GM20000 (cell line): ENCODE measurements around the gene KCNJ6.
A peak's percentile ranks its signal among the peaks of the same experiment; 100 is the strongest.

ENCODE experiments used
- DNase-seq: peaks from one replicate; pipeline ENCODE4 v3.0.0; 2012; ENCODE audit warnings: low spot score
- TF ChIP-seq, protein P1 (sequence below): IDR thresholded peaks from 2 replicates; pipeline ENCODE4 v1.5.1; 2012; ENCODE audit warnings: mild to moderate bottlenecking, control low read depth; ENCODE audit errors: extremely low read depth, missing control alignments

The KCNJ6 gene

DNA sequence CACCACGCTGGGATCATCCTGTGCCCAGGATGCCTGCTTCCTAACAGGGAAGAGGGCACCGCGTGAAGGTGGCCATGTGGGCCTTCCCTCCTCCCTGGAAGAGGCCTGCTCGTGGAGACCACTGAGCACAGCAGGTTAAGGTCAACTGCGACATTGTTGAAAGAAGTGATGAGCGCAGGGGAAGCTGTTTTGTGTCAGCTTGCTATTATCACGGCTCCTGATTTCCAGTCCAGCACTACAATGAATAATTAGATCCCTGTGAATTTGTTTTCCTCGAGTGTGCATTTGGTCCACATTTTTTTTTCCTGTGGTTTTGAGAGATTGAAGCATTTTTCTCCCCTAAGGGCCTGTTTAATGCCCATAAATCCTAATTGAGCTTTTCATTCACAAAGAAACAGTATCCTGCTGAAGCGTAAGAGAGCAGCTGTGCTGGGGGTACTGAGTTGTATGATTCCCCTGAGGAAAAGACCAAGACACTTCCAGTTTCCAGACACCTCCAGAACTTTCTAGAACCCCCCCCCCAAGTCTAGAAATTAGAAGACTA, 204.9 kb downstream of the KCNJ6 start:
- no peak for DNase-seq
- TF ChIP-seq, protein P1, sequence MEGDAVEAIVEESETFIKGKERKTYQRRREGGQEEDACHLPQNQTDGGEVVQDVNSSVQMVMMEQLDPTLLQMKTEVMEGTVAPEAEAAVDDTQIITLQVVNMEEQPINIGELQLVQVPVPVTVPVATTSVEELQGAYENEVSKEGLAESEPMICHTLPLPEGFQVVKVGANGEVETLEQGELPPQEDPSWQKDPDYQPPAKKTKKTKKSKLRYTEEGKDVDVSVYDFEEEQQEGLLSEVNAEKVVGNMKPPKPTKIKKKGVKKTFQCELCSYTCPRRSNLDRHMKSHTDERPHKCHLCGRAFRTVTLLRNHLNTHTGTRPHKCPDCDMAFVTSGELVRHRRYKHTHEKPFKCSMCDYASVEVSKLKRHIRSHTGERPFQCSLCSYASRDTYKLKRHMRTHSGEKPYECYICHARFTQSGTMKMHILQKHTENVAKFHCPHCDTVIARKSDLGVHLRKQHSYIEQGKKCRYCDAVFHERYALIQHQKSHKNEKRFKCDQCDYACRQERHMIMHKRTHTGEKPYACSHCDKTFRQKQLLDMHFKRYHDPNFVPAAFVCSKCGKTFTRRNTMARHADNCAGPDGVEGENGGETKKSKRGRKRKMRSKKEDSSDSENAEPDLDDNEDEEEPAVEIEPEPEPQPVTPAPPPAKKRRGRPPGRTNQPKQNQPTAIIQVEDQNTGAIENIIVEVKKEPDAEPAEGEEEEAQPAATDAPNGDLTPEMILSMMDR: no peak

DNA sequence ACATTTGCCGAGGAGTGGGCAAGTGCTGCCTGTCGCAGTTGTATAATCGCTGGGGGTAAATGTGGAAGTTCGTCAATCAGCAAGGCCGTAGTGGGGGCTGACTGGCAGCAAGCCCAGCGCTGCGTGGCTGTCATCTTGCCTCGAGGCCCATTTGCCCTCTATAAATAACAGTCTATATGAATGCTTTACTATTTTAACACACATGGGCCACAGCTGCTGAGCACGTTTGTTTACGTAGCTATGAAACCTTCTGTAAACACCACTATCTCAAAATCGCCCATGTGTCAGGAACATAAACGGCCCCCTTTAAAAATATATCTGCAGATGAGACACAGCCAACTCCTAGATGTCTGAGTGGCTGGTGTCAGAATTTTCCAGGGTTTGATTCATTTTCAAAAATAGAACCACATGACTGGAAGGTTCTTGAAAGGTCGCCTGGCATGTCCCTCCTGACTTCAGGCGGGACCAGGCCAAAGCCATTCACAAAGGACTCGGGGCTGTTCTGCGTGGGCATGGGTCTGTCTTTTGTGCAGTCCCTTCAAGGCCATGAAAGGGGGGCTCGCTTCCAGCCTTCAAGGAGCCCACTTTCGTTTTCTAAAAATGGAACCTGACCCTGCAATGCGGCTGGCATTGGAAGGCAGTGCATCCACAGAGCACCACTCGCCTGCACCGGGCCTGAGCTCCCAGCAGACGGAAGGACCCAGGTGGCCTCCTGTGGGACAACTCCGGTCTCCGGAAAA, 205.5 kb downstream of the KCNJ6 start:
- no peak for DNase-seq

DNA sequence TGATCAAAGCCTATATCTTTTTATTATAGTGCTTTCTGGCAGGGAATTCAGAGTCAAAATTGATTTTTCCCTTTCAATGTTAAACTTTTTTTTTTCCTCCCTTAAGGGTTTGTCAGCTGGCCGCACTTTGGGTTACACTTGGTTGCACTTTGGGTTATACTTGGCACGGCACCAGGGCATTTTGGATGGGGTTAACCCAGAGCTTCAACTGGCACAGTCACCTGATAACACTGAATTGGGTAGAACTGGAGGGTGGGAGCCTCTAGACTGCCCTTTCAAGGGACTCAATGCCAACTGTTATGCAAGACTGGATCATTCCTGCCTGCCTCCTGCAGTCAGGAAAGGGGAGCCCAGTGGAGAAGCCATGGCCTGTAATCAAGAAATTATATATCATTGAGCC, 211.5 kb downstream of the KCNJ6 start:
- TF ChIP-seq, protein P1: no peak
- DNase-seq: no peak

More for the DNA sequence above, 205.5 kb downstream of the KCNJ6 start:
- TF ChIP-seq, protein P1: no peak

DNA sequence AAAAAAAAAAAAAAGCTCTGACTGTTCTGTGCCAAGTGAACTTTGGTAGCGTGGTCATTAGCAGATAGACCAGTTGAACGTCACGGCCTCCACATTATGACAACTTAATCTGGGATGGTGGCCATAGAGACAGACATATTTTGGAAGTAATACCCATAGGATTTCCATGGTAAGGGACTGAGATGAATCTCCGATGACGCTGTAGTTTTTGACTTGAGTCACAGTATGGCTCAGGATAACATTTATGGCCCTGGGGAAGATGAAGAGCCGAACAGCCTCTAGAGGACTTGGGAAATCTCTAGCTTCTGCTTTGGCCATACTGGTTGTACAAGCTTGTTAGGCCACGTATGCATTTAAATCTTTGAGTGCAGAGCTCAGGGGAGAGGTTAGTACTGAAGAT, 214.0 kb downstream of the KCNJ6 start:
- TF ChIP-seq, protein P1: no peak
- no peak for DNase-seq

DNA sequence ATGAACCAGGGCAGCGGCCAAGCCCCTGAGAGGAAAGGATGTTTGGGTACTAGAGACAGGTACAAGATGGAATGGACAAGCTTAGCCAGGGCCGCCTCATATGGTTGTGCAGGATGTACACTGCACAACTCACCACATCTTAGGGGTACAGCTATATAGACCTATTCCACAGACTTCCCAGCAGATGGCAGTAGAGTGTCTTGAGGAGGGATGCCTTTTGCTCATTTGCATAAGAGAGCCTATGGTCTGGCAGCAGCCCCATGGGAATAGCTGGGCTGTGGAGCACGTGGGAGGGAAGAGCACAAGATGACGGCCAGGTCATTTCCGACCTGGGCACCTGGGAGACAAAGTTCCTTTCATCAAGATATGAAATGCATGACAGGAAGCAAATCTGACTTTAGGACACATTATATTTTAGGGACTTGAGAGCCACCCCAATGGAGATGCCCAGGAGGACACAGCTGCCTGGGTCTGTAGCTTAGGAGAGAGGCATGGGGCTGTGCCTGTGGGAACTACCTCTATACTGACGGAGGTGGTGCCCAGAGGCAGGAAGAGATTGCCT, 215.5 kb downstream of the KCNJ6 start:
- DNase-seq: peak; percentile 79
- TF ChIP-seq, protein P1: peak; percentile 24

DNA sequence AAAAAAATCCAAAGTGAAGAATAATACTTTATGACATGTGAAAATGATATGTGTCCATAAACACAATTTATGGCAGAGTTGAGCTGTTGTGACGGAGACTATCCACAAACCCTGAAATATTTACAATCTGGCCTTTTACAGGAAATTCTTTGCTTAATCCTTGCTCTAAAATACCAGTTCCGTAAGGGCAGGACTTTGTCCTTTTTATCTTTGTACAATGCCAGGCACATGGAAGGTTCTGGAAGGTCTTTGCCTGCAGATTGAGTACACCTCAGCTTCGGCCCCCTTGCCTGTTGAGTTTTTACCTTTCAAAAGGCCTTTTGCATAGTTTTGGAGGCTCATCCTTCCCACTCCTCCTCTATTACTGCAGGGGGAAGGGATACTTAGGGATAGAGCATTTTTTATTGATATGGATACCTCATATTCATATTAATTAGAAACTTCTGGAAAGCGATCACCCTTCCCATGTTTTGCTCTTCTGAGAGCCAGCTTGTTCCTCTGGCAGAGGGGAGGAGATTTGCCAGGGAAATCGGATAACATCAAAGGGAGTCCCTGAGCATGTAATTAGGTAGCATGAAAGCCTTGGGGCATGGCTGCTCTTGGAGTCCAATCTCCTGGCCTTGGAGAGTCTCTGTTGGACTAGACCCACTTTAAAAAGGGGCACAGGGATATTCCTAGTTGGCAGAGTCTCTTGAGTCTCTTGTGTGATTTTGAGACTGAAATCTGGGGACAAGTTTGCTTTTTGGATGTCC, 217.1 kb downstream of the KCNJ6 start:
- DNase-seq: no peak
- TF ChIP-seq, protein P1: no peak

DNA sequence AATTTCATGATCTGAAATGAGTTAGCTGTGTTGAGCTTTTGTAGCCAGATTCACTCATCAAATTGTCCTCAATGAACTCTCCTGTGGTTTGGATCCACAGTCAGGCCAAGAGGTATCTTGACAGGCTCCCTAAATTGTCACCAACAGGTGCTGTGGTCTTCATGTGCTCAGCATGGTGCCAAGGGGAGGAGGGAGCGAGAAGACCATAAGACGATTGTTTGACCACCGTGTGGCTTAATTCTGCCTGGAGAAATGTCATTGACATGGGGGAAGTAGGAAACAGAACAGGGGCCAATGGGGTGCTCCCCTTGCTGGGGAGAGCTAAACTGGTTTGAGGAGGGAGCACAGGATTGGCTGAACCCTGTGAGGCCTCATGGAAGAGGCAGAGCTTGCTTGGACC, 219.3 kb downstream of the KCNJ6 start:
- TF ChIP-seq, protein P1: no peak
- DNase-seq: no peak
